Measurements from ENCODE around the gene SEMA5A.

SEMA5A gene

DNA sequence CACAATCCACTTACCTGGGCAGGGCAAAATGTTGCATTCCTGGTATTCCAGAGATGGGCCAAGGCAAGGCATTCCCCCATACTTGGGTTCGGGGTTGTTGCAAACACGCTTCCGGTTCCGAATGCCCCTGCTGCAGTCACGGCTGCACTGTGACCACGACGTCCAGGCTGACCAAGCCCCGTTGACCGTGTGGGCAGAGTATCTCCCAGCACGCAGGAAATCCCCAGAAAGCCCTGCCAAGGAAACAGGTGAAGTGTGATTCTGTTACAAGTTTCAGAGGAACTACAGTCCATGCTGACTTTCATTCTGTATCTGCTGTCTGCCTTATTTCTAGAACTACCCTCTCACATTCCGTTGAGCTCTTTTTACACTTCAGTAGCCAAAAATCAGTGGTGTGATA lies 483.0 kb downstream of the SEMA5A start:
- no peak for DNase-seq (ENCODE audit: low read depth in 1 of 2, low spot score in 1 of 2)
- H3K4me3 ChIP-seq (replicated peaks; ENCODE audit: insufficient read depth, low read length): no peak overlapping the region
- no peaks in the 10 kb centered on the region for H3K27me3 ChIP-seq (ENCODE audit: insufficient read depth, poor library complexity, severe bottlenecking)
- H3K27ac ChIP-seq (replicated peaks): no peak overlapping the region
- TF ChIP-seq, protein P1, sequence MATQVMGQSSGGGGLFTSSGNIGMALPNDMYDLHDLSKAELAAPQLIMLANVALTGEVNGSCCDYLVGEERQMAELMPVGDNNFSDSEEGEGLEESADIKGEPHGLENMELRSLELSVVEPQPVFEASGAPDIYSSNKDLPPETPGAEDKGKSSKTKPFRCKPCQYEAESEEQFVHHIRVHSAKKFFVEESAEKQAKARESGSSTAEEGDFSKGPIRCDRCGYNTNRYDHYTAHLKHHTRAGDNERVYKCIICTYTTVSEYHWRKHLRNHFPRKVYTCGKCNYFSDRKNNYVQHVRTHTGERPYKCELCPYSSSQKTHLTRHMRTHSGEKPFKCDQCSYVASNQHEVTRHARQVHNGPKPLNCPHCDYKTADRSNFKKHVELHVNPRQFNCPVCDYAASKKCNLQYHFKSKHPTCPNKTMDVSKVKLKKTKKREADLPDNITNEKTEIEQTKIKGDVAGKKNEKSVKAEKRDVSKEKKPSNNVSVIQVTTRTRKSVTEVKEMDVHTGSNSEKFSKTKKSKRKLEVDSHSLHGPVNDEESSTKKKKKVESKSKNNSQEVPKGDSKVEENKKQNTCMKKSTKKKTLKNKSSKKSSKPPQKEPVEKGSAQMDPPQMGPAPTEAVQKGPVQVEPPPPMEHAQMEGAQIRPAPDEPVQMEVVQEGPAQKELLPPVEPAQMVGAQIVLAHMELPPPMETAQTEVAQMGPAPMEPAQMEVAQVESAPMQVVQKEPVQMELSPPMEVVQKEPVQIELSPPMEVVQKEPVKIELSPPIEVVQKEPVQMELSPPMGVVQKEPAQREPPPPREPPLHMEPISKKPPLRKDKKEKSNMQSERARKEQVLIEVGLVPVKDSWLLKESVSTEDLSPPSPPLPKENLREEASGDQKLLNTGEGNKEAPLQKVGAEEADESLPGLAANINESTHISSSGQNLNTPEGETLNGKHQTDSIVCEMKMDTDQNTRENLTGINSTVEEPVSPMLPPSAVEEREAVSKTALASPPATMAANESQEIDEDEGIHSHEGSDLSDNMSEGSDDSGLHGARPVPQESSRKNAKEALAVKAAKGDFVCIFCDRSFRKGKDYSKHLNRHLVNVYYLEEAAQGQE (IDR thresholded peaks at IDR 0.05; ENCODE audit: insufficient replicate concordance, low read depth): no peak
- TF ChIP-seq SPI1 (IDR thresholded peaks at IDR 0.05; ENCODE audit: borderline replicate concordance, low read depth) (no peak), GABPA (IDR thresholded peaks at IDR 0.05; ENCODE audit: low read depth) (no peak), POLR2AphosphoS5 (IDR thresholded peaks at IDR 0.05; ENCODE audit: low read depth) (no peak)
- TF ChIP-seq, protein P2, sequence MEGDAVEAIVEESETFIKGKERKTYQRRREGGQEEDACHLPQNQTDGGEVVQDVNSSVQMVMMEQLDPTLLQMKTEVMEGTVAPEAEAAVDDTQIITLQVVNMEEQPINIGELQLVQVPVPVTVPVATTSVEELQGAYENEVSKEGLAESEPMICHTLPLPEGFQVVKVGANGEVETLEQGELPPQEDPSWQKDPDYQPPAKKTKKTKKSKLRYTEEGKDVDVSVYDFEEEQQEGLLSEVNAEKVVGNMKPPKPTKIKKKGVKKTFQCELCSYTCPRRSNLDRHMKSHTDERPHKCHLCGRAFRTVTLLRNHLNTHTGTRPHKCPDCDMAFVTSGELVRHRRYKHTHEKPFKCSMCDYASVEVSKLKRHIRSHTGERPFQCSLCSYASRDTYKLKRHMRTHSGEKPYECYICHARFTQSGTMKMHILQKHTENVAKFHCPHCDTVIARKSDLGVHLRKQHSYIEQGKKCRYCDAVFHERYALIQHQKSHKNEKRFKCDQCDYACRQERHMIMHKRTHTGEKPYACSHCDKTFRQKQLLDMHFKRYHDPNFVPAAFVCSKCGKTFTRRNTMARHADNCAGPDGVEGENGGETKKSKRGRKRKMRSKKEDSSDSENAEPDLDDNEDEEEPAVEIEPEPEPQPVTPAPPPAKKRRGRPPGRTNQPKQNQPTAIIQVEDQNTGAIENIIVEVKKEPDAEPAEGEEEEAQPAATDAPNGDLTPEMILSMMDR (IDR thresholded peaks at IDR 0.05; ENCODE audit: insufficient read depth, low read length): no peak

DNA sequence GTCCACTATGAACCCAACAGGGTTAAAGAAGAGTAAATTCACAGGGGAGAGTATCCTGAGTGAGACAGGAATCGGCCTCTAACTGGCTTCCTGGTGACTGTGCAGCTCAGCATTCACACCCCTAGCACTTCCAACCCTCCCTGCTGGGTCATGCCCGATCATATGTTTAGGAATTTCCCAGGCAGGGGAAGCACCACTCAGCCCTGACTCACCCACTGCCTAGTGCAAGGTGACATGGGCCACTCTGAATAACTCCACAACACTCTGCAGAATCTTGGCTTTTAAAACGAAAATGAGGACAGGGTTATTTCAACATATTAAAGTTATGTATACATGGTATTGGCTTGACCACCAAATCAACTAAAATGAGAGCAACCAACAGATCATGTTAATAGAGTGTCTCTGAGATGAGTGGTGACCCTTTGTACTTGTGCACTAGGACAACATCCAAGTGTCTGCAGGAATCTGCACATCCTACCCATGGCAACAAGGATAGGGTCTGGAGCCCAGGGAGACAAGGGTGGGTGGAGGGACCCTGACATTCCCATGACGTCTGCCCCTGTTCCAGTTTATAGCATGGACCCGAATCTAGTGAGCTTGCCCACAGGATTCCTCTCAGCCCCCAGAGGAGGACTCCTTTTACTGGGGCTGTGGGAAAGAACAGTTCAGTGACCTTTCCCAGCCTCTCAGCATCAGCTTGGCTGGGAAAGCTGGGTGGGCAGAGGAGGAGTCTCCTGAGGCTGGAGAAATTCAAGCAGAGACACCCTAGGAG lies 485.8 kb downstream of the SEMA5A start:
- Histone ChIP-seq H3K27ac (replicated peaks) (no peak overlapping the region), H3K4me3 (replicated peaks; ENCODE audit: insufficient read depth, low read length) (no peak overlapping the region), H3K27me3 (ENCODE audit: insufficient read depth, poor library complexity, severe bottlenecking) (no peaks in the 10 kb centered on the region)
- TF ChIP-seq SPI1 (IDR thresholded peaks at IDR 0.05; ENCODE audit: borderline replicate concordance, low read depth) (no peak), GABPA (IDR thresholded peaks at IDR 0.05; ENCODE audit: low read depth) (no peak), POLR2AphosphoS5 (IDR thresholded peaks at IDR 0.05; ENCODE audit: low read depth) (no peak)
- TF ChIP-seq, protein P1 (IDR thresholded peaks at IDR 0.05; ENCODE audit: insufficient replicate concordance, low read depth): no peak
- TF ChIP-seq, protein P2 (IDR thresholded peaks at IDR 0.05; ENCODE audit: insufficient read depth, low read length): no peak
- DNase-seq (ENCODE audit: low read depth in 1 of 2, low spot score in 1 of 2): no peak

DNA sequence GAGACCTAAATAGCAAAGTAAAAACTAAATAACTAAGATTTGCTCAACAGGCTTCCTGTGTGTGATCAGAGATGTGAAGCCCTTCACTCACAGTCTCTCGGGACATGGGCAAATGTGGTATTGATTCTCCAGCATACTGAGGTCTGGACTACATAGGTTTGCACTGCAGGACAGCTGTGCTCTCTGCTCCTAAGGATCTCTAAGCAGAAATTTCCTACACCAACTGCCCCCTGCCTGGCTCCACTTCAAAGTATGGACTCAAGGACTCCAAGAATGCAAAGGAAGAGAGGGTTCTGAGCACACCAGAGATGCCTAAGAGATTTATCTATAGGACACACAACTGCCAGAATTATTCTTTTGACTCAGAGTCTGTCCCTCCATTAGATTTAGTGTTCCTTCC lies 487.2 kb downstream of the SEMA5A start:
- Histone ChIP-seq H3K27me3 (ENCODE audit: insufficient read depth, poor library complexity, severe bottlenecking) (no peaks in the 10 kb centered on the region), H3K4me3 (replicated peaks; ENCODE audit: insufficient read depth, low read length) (no peak overlapping the region), H3K27ac (replicated peaks) (no peak overlapping the region)
- DNase-seq (ENCODE audit: low read depth in 1 of 2, low spot score in 1 of 2): no peak
- TF ChIP-seq, protein P1 (IDR thresholded peaks at IDR 0.05; ENCODE audit: insufficient replicate concordance, low read depth): no peak
- TF ChIP-seq SPI1 (IDR thresholded peaks at IDR 0.05; ENCODE audit: borderline replicate concordance, low read depth): no peak
- TF ChIP-seq, protein P2 (IDR thresholded peaks at IDR 0.05; ENCODE audit: insufficient read depth, low read length): no peak
